COLO668 (cell line): Measurements from ENCODE around the gene VPREB3.

Experiments
- DNase-seq: peaks from one replicate; lab custom pipeline; 2025; ENCODE audit not compliant: unreplicated experiment; lab: John Stamatoyannopoulos, UW

VPREB3 gene

DNA sequence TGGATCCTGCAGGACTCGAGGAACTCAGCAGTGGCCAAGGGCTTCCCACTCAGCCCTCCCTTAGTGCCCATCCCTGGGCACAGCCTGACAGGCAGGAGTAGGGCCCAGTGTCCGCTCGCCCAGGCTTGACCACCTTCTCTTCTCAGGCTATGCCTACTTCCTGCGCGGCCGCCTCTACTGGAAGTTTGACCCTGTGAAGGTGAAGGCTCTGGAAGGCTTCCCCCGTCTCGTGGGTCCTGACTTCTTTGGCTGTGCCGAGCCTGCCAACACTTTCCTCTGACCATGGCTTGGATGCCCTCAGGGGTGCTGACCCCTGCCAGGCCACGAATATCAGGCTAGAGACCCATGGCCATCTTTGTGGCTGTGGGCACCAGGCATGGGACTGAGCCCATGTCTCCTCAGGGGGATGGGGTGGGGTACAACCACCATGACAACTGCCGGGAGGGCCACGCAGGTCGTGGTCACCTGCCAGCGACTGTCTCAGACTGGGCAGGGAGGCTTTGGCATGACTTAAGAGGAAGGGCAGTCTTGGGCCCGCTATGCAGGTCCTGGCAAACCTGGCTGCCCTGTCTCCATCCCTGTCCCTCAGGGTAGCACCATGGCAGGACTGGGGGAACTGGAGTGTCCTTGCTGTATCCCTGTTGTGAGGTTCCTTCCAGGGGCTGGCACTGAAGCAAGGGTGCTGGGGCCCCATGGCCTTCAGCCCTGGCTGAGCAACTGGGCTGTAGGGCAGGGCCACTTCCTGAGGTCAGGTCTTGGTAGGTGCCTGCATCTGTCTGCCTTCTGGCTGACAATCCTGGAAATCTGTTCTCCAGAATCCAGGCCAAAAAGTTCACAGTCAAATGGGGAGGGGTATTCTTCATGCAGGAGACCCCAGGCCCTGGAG is 29.3 kb upstream of the VPREB3 start:
- DNase-seq: no peak

DNA sequence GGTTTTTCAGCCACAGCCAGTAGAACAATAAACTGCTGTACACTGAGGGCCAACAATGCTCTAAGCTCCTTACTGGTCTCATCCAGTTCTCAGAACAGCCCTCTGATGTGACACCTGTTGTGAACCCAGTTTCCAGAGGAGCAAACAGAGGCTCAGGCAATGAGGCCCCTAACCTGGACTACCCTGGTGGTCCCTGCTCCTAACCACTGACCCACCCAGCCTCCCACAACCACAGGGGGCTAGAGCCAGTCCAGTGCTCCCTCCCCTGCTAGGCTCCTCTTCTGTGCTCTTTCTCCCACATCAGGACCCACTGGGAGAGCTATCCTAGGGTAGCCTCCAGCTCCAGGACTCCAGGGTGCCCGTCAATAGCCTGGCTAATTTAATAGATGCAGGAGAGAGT is 28.5 kb upstream of the VPREB3 start:
- DNase-seq: no peak

DNA sequence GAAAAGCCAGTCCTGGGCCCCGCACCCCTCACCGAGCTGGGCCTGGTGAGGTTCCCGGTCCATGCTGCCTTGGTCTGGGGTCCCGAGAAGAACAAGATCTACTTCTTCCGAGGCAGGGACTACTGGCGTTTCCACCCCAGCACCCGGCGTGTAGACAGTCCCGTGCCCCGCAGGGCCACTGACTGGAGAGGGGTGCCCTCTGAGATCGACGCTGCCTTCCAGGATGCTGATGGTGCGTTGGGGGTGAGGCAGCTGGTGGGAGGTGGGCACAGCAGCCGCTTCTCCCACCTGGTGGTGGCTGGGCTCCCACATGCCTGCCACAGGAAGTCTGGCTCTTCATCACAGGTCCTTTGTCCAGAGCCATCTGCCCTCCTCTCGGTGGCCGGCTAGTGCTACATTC is 28.0 kb upstream of the VPREB3 start:
- DNase-seq: no peak

GRCh38 chr22:23781511-23782183 is 27.4 kb upstream of the VPREB3 start:
- DNase-seq: no peak

- no peak for DNase-seq
Observed at GRCh38 chr22:23781065-23781464, 26.8 kb upstream of the VPREB3 start.

DNA sequence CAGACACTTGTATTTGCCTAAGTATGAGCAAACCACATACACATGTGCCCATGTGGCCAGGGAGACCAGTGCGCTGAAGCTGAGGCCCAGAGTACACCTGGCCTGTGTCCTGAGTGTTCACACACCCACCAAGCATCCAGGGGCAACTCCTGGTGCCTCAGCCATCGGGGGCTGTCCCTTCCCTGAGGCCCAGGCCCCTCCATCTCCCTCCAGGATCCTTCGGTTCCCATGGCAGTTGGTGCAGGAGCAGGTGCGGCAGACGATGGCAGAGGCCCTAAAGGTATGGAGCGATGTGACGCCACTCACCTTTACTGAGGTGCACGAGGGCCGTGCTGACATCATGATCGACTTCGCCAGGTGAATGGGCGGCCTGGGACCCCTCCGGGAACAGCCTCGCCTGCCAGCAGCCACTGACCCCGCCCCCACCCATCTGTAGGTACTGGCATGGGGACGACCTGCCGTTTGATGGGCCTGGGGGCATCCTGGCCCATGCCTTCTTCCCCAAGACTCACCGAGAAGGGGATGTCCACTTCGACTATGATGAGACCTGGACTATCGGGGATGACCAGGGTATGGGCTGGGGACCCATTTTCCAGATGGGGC is 26.0 kb upstream of the VPREB3 start:
- DNase-seq: no peak

GRCh38 chr22:23779731-23780130 is 25.5 kb upstream of the VPREB3 start:
- no peak for DNase-seq

DNA sequence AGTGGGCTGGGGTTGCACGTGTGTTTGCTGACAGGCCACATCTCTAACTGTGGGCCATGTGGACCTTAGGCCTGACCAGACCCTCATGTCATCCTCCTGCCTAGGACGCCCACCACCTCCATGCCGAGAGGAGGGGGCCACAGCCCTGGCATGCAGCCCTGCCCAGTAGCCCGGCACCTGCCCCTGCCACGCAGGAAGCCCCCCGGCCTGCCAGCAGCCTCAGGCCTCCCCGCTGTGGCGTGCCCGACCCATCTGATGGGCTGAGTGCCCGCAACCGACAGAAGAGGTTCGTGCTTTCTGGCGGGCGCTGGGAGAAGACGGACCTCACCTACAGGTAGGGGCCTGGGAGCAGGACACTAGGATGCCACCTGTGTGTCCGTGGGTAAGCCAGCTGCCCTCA is 24.9 kb upstream of the VPREB3 start:
- no peak for DNase-seq

DNA sequence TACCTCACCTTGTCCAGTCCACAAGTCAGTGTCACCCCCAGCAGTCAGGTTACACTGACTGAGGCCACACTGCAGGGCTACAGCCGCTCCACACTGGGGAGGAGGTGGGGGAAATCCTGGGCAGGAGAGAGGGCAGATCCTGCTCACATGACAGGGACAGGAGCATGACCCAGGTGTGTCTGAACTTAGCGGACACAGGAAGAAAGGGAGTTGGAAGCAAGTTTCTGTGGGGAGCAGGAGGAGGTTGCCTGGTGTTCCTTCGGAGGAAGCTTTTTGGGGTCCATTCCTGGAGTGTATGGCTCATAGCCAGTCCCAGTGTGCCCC is 24.3 kb upstream of the VPREB3 start:
- no peak for DNase-seq

DNA sequence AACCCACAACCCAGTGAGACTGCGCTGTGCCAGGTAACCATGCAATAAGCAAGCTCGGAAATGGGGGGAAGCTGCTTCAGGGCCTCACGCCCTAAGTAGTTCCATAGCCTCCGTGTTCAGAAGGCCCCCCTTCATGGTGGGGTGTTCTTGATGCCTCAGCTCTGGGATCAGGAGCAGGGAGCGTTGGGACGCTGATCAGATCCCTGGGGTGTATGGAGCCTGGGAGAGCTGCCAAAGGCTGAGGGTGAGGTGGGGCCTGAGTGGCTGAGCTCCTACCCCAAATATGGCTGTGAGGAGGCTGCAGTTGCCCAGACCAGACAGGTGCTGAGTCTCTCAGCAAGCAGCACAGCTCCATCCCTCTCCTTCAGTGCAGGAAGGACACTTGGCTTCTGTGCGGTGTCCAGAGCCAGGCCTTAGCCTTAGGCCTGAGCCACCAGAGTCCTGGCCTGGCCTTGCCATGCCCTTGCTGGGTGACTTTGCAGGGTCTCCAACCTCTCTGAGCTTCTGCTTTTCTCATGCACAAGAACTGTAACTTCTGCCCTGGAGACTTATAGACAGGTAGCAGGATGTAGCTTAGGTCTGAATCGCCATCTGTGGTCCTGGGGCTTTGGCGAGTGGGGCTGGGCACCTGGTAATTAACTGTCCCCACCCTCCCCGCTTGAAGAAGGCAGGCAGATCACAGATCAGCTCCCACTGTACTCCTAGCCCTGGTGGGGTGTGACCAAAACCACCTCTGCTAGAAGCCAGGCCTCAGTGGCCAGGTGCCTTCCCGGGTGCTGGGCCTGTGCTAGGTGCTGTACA is 23.8 kb upstream of the VPREB3 start:
- no peak for DNase-seq

GRCh38 chr22:23775779-23776375 is 21.7 kb upstream of the VPREB3 start:
- no peak for DNase-seq

DNA sequence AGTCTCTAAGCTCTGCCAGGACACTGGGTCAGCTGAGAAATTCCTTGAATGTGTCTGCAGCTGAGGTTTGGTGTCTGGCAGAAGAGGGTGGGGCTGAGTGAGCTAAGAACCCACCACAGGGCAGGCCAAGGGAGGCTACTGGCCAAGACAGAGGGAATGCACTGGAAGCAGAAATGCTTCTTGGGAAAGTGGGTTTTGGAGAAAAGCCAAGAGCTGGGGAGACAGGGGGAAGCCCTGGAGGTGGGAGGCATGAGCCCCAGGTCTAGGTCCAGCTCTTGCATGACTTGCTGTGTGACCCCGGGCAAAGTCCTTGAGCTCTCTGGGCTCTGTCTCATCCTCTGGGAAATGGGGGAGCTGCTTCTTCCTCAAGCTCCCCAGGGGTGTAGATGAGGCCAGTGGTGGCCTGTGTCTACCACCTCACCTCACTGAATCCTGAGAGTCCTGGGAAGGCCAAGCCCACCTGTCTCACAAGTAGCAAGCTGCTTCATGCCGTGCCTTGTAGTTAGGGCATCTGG is 20.8 kb upstream of the VPREB3 start:
- no peak for DNase-seq

DNA sequence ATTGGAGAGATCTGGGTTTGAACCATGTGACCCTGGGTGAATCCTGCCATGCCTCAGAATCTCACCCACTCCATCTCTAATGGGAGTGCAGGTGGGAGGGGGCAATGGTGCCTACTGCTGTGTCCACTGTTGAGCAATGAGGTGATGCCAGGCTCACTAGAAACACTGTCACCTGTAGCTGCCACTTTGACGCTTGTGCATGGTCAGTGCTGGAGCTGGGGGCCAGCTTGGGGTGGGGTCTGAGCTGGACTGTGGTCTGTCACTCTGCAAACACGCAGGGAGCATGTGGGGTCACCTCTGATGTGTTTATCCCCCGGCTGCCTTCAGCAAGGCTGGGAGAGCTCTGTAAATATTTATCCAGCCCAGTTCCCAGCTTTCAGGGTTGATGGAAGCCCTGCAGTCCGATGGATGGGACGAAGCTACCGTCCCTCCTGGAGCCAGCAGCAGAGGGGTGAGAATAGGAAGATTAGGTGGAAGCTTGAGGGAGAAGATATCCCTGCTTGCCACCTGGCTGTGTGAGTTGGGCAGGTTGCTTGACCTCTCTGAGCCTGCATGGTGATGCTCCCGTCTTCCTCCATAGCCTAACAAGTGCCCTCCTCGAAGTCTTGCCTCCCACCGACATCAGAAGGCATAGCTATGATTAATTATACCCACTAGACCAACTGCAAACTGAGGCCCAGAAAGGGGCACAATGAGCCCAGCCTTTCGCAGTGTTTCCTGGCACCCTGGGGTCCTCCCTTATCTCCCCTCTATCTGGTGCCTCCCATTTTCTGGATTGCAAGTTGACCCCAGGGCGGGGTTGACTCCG is 20.1 kb upstream of the VPREB3 start:
- DNase-seq: no peak

GRCh38 chr22:23773483-23774113 is 19.4 kb upstream of the VPREB3 start:
- peak; percentile 47 for DNase-seq

GRCh38 chr22:23772649-23773473 is 18.6 kb upstream of the VPREB3 start, which contains the start of gene MMP11:
MMP11 (plus strand) TSS chr22:23772849; CDS start chr22:23772871, 22 bp downstream.
- DNase-seq: peak; percentile 85

GRCh38 chr22:23772315-23772648 is 18.1 kb upstream of the VPREB3 start:
- no peak for DNase-seq

DNA sequence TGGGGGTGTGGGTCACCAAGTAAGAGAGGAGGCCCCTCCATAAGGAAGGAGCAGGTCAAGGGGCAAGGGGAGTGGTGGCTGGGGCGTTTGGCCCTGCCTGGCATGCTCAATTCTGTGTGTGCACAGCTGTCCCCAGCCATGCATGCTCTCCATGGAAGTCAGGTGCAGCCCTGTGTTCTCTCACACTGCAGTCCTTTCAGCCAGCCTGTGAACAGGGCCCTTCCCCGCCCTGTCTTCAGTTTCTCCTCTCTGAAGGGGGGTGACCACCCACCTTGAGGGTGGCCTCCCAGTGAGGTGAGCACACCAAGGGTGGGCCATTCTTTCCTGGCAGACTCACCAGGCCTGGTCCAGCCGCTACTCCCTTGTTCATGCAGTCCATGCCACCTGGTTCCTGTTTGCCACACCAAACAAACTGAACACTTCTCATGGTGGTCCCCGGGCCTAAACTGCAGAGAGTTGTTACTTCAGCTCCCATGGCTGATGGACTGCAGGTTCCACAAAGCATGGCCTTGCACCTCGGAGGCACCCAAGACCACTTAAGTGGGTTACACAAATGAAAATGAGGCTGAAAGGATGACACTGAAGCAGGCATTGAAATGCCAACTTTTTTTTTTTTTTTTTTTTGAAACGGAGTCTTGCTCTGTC is 15.2 kb upstream of the VPREB3 start:
- DNase-seq: peak; percentile 71
